HepG2 (cell line): ENCODE results near the gene UBTD2. TPM values are rescaled to one million over a fixed set of nuclear protein-coding genes. Genes with fewer than 3 reads are reported as not detected.

Experiments
- ATAC-seq: fragments of 200-7000 bp; cut with Tn5 transposase; 3 replicates; pipeline ENCODE4 v1.9.1; 2020; ENCODE audit warnings: mild to moderate bottlenecking, moderate library complexity
- BruUV-seq: library from RNA; stranded (reverse); fragments of 400-500 nt; replicated peaks from 2 replicates; lab custom pipeline; 2021; lab: Mats Ljungman, UMichigan
- CTCF ChIA-PET: fragments of 300-600 bp; formaldehyde crosslinking; extraction: SDS; loops from one replicate; lab custom pipeline; 2021; ENCODE audit warnings: low total read pairs, inconsistent platforms, low intra/inter-chr PET ratio; lab: Yijun Ruan, JAX
- POLR2A ChIA-PET: fragments of 350-600 bp; sonication (Branson Sonifier 250); formaldehyde crosslinking; loops from one replicate; lab custom pipeline; 2020; ENCODE audit warnings: antibody characterized with exemption, inconsistent platforms; lab: Yijun Ruan, JAX
- DNase-seq: peaks from one replicate; pipeline ENCODE4 v3.0.0-alpha.2; 2015; ENCODE audit warnings: low spot score
- FAIRE-seq: peaks from 3 replicates; lab custom pipeline; 2011; peaks lifted over from hg19 to GRCh38; lab: Jason Lieb, UNC
- H2AFZ ChIP-seq: one replicate; pipeline ENCODE4 v1.6.1; 2011; ENCODE audit warnings: low read length, inconsistent platforms
- H3K27ac ChIP-seq: fragments of 300-600 bp; 3 replicates; pipeline ENCODE4 v1.8.0; 2011; ENCODE audit warnings: mixed run types, mild to moderate bottlenecking, mixed read lengths, low read length, inconsistent platforms; ENCODE audit not compliant: insufficient read depth; ENCODE audit errors: extremely low read length
- H3K27me3 ChIP-seq, 2 experiments: fragments of 200-600 bp in 1 of 2; 2 replicates in 1 of 2; 3 replicates in 1 of 2; pipeline versions ENCODE4 v1.6.0 to v1.8.0; 2011; ENCODE audit warnings: low read length in 2 of 2, mild to moderate bottlenecking in 2 of 2, moderate library complexity in 2 of 2, inconsistent platforms in 1 of 2; ENCODE audit not compliant: insufficient read depth in 2 of 2, control insufficient read depth in 1 of 2
- H3K36me3 ChIP-seq, 2 experiments: fragments of 200-600 bp in 1 of 2; replicated peaks in 1 of 2; 2 replicates in 1 of 2; 3 replicates in 1 of 2; pipeline versions ENCODE4 v1.5.1 to v1.8.0; 2011; ENCODE audit warnings: low read length in 2 of 2, inconsistent platforms in 1 of 2; ENCODE audit not compliant: insufficient read depth in 2 of 2, control insufficient read depth in 1 of 2
- H3K4me1 ChIP-seq: 2 replicates; pipeline ENCODE4 v1.5.1; 2012; ENCODE audit warnings: low read length, inconsistent platforms; ENCODE audit not compliant: insufficient read depth
- H3K4me2 ChIP-seq: 2 replicates; pipeline ENCODE4 v1.6.0; 2011; ENCODE audit warnings: low read depth, low read length, inconsistent platforms
- H3K4me3 ChIP-seq, 3 experiments: fragments of 200-600 bp in 1 of 3; sonication (generic), shearing (Covaris generic) in 1 of 3; replicated peaks in 1 of 3; 2 replicates each; pipeline ENCODE4 v1.5.1; 2011 to 2016; ENCODE audit warnings: low read length in 3 of 3, inconsistent platforms in 2 of 3, low read depth in 2 of 3, mild to moderate bottlenecking in 2 of 3, control low read depth in 1 of 3, mixed read lengths in 1 of 3; ENCODE audit not compliant: insufficient read depth in 1 of 3
- H3K79me2 ChIP-seq: one replicate; pipeline ENCODE4 v1.6.1; 2011; ENCODE audit warnings: low read length, inconsistent platforms; ENCODE audit not compliant: insufficient read depth
- H3K9ac ChIP-seq: 2 replicates; pipeline ENCODE4 v1.6.0; 2011; ENCODE audit warnings: mild to moderate bottlenecking, low read depth, low read length, inconsistent platforms; ENCODE audit not compliant: insufficient read depth
- H3K9me3 ChIP-seq: 2 replicates; pipeline ENCODE4 v1.5.1; 2012; ENCODE audit warnings: mild to moderate bottlenecking, low read length
- H4K20me1 ChIP-seq: 2 replicates; pipeline ENCODE4 v1.6.0; 2011; ENCODE audit warnings: inconsistent platforms, mild to moderate bottlenecking, low read length, moderate library complexity; ENCODE audit not compliant: insufficient read depth
- ADNP ChIP-seq: sonication (generic); formaldehyde crosslinking; IDR thresholded peaks from 2 replicates; pipeline ENCODE4 v1.4.0; 2020; ENCODE audit warnings: missing genetic modification reagents
- ATF1 ChIP-seq: IDR thresholded peaks from 2 replicates; pipeline ENCODE4 v1.6.1; 2016; ENCODE audit warnings: mild to moderate bottlenecking, control low read depth
- CSRNP1 ChIP-seq: sonication (generic); formaldehyde crosslinking; IDR thresholded peaks from 2 replicates; pipeline ENCODE4 v1.8.1; 2023; ENCODE audit warnings: mild to moderate bottlenecking, missing genetic modification reagents
- ERF ChIP-seq: IDR thresholded peaks from 2 replicates; pipeline ENCODE4 v1.6.1; 2018; ENCODE audit warnings: missing biosample characterization, missing genetic modification reagents
- FUBP1 ChIP-seq: sonication (generic); formaldehyde crosslinking; IDR thresholded peaks from 2 replicates; pipeline ENCODE4 v1.5.1; 2020; ENCODE audit warnings: missing genetic modification reagents, mild to moderate bottlenecking, borderline replicate concordance
- HDAC6 ChIP-seq: fragments of 200-600 bp; sonication (generic); IDR thresholded peaks from 2 replicates; pipeline ENCODE4 v1.7.0; 2017; ENCODE audit warnings: mild to moderate bottlenecking, antibody characterized with exemption, low read length, low read depth
- HES4 ChIP-seq: sonication (generic); formaldehyde crosslinking; IDR thresholded peaks from 2 replicates; pipeline ENCODE4 v1.9.0; 2021; ENCODE audit warnings: mild to moderate bottlenecking, missing genetic modification reagents, borderline replicate concordance
- PRDM15 ChIP-seq: sonication (generic); formaldehyde crosslinking; IDR thresholded peaks from 2 replicates; pipeline ENCODE4 v1.4.0; 2020; ENCODE audit warnings: missing genetic modification reagents
- RBM22 ChIP-seq: fragments of 200-400 bp; formaldehyde crosslinking; optimal IDR thresholded peaks from 2 replicates; pipeline ENCODE3; 2017; ENCODE audit warnings: mild to moderate bottlenecking, low read length, moderate library complexity
- RFXANK ChIP-seq: IDR thresholded peaks from 2 replicates; pipeline ENCODE4 v1.6.1; 2016
- TFDP1 ChIP-seq: IDR thresholded peaks from 2 replicates; pipeline ENCODE4 v1.6.1; 2016; ENCODE audit warnings: missing compliant biosample characterization, missing genetic modification reagents, borderline replicate concordance
- ZFY ChIP-seq: sonication (generic); formaldehyde crosslinking; IDR thresholded peaks from 2 replicates; pipeline ENCODE4 v1.4.0; 2020; ENCODE audit warnings: missing genetic modification reagents
- ZNF530 ChIP-seq: sonication (generic); formaldehyde crosslinking; IDR thresholded peaks from 2 replicates; pipeline ENCODE4 v1.5.0; 2020; ENCODE audit warnings: low read depth, mild to moderate bottlenecking, missing genetic modification reagents
- ZNF777 ChIP-seq: sonication (generic); formaldehyde crosslinking; IDR thresholded peaks from 2 replicates; pipeline ENCODE4 v1.4.0; 2020; ENCODE audit warnings: missing genetic modification reagents
- ZNF782 ChIP-seq: sonication (generic); formaldehyde crosslinking; IDR thresholded peaks from 2 replicates; pipeline ENCODE4 v1.4.0; 2020; ENCODE audit warnings: missing genetic modification reagents, mild to moderate bottlenecking, borderline replicate concordance
- ZNF879 ChIP-seq: sonication (generic); formaldehyde crosslinking; IDR thresholded peaks from 2 replicates; pipeline ENCODE4 v1.8.1; 2023; ENCODE audit warnings: missing genetic modification reagents
- whole genome bisulfite sequencing: methylation state at CpG from one replicate; pipeline ENCODE4 v1.1.6; 2017; ENCODE audit warnings: low lambda C conversion rate; 5-methylcytosine and 5-hydroxymethylcytosine counted together
- in situ Hi-C: cut with HindIII; loops from 2 replicates; pipeline ENCODE4 v1.10.0; 2017; ENCODE audit warnings: low pct_unique_long_range_greater_than_20kb; ENCODE audit not compliant: extremely low pct_ligation_motif_present
- intact Hi-C: fragments of 100-400 bp; cut with micrococcal nuclease; formaldehyde crosslinking; loops from one replicate; pipeline ENCODE4 v1.10.0; 2022; ENCODE audit not compliant: unreplicated experiment
- polyA plus RNA-seq, 8 experiments: library from polyadenylated mRNA; depleted of rRNA in 3 of 8; stranded (reverse) in 7 of 8; unstranded in 1 of 8; fragments of >200 nt; fragmentation: Illumina TruSeq in 4 of 8; extraction: Trizol in 4 of 8; gene quantifications; 2 replicates each; pipeline versions ENCODE4 v1.2.1 to v1.2.3, GENCODE V29; 2011 to 2016; ENCODE audit warnings: low read depth in 4 of 8, missing spikeins in 1 of 8, mixed read lengths in 1 of 8; ENCODE audit not compliant: insufficient read depth in 1 of 8
- total RNA-seq, 5 experiments: library from RNA; depleted of rRNA; stranded (reverse); fragments of >200 nt; fragmentation: Illumina TruSeq; extraction: Trizol; gene quantifications; 2 replicates each; pipeline ENCODE4 v1.2.3, GENCODE V29; 2016; ENCODE audit warnings: low read depth in 1 of 5

The UBTD2 gene
- total and polyA plus RNA-seq, 2 of the 13 experiments (the other 11 are each of a cell fraction or from before 2014, with no cell fraction given): 15.2 to 24.1 TPM

- FAIRE-seq (no peak), ATAC-seq (no peak), DNase-seq (no peak)
- Histone ChIP-seq H2AFZ (peak within 1 kb of the TSS; percentile 70), H3K4me3 (peak within 1 kb of the TSS; percentile 11 to 47 (median 46); a peak in 4 of 6 replicates), H3K27me3 (no peaks in the 10 kb centered on the region), H4K20me1 (no peaks in the 10 kb centered on the region), H3K4me2 (peak within 1 kb of the TSS; percentile 41), H3K4me1 (peaks cover 21% of the 10 kb centered on the region), H3K9ac (0 out of 2 replicates have a peak within 1 kb of the TSS, but pooled peaks have one; percentile 10), H3K9me3 (no peaks in the 10 kb centered on the region), H3K36me3 (no peaks in the 10 kb centered on the region), H3K27ac (no peak within 1 kb of the TSS), H3K79me2 (no peaks in the 10 kb centered on the region)
- intact Hi-C loops: no loop called here
- ChIA-PET POLR2A (no interaction called here), CTCF (no interaction called here)
- 37% methylated on average over 6 of the region's 6 CpGs for WGBS
- BruUV-seq: no TSS peak
- in situ Hi-C loops: no loop called here
- TF ChIP-seq ZFY (CRISPR knock-in tag) (no peak), ZNF879 (CRISPR knock-in tag) (no peak), ZNF777 (CRISPR knock-in tag) (no peak), ZNF782 (CRISPR knock-in tag) (no peak), HDAC6 (no peak), ATF1 (no peak), TFDP1 (CRISPR knock-in tag) (no peak), RBM22 (no peak), CSRNP1 (CRISPR knock-in tag) (no peak), ADNP (CRISPR knock-in tag) (no peak), FUBP1 (CRISPR knock-in tag) (no peak), PRDM15 (CRISPR knock-in tag) (no peak), ZNF530 (CRISPR knock-in tag) (no peak), RFXANK (CRISPR knock-in tag) (no peak), HES4 (CRISPR knock-in tag) (no peak), ERF (CRISPR knock-in tag) (no peak)
These were observed 89.7 kb downstream of the UBTD2 start, which contains the start of gene EFCAB9 for GRCh38 chr5:172193872-172194271. Gene EFCAB9 (plus strand): TSS chr5:172194172. CDS start chr5:172194173, 1 bp downstream.
